K562 (cell line): ENCODE results near the gene TAF12. TPM values are rescaled to one million over a fixed set of nuclear protein-coding genes. Genes with fewer than 3 reads are reported as not detected.

Experiments
- CSDE1 ChIP-seq, 2 experiments: fragments of 450-650 bp; IDR thresholded peaks; 2 replicates each; pipeline ENCODE4 v1.6.1; 2016; ENCODE audit warnings: mild to moderate bottlenecking in 1 of 2
- ETS2 ChIP-seq: IDR thresholded peaks from 2 replicates; pipeline ENCODE4 v1.6.1; 2016; ENCODE audit warnings: borderline replicate concordance, missing genetic modification characterization, mild to moderate bottlenecking, moderate library complexity, missing compliant biosample characterization; ENCODE audit not compliant: poor library complexity, severe bottlenecking
- NR2C2 ChIP-seq, 2 experiments: fragments of 200-800 bp in 1 of 2; sonication (Bioruptor generic) in 1 of 2; sonication (generic) in 1 of 2; formaldehyde crosslinking in 1 of 2; IDR thresholded peaks; 2 replicates each; pipeline versions ENCODE4 v1.6.1 to v1.8.0; 2016 to 2022; ENCODE audit warnings: mild to moderate bottlenecking in 1 of 2, missing compliant biosample characterization in 1 of 2, missing genetic modification characterization in 1 of 2, missing genetic modification reagents in 1 of 2
- SIRT6 ChIP-seq: IDR thresholded peaks from one replicate; pipeline ENCODE4 v1.6.1; 2012; ENCODE audit warnings: low read depth, mild to moderate bottlenecking, control low read depth, inconsistent platforms, low read length, moderate library complexity
- SLC30A9 ChIP-seq: fragments of 250-450 bp; sonication (Bioruptor Pico); IDR thresholded peaks from 2 replicates; pipeline ENCODE4 v1.8.0; 2022; ENCODE audit warnings: mild to moderate bottlenecking, moderate library complexity
- TAL1 ChIP-seq: fragments of 450-650 bp; IDR thresholded peaks from 2 replicates; pipeline ENCODE4 v1.6.1; 2016; ENCODE audit warnings: mild to moderate bottlenecking
- TOE1 ChIP-seq, 2 experiments: fragments of 450-650 bp in 1 of 2; sonication (generic) in 1 of 2; formaldehyde crosslinking in 1 of 2; IDR thresholded peaks; 2 replicates each; pipeline versions ENCODE4 v1.7.1 to v1.8.0; 2016 to 2022; ENCODE audit warnings: borderline replicate concordance in 2 of 2, mild to moderate bottlenecking in 2 of 2, antibody characterized with exemption in 1 of 2, inconsistent platforms in 1 of 2, low read depth in 1 of 2, missing genetic modification reagents in 1 of 2, moderate library complexity in 1 of 2
- ZNF444 ChIP-seq: fragments of 250-450 bp; sonication (Bioruptor Pico); IDR thresholded peaks from 2 replicates; pipeline ENCODE4 v1.4.0; 2020; ENCODE audit warnings: mild to moderate bottlenecking, moderate library complexity
- polyA plus RNA-seq, 8 experiments: library from polyadenylated mRNA; depleted of rRNA in 4 of 8; stranded (reverse) in 5 of 8; unstranded in 3 of 8; fragments of >200 nt; fragmentation: Nextera tagmentation in 2 of 8; fragmentation: Illumina TruSeq in 1 of 8; extraction: Ambion mirVana in 2 of 8; extraction: Trizol in 1 of 8; gene quantifications; 2 replicates each; pipeline versions ENCODE4 v1.2.1 to v1.2.3, GENCODE V29; 2011 to 2014; ENCODE audit warnings: inconsistent platforms in 1 of 8, missing spikeins in 1 of 8
- total RNA-seq, 7 experiments: library from RNA; depleted of rRNA in 6 of 7; stranded (reverse); fragments of >200 nt in 6 of 7; fragmentation: Illumina TruSeq in 2 of 7; extraction: Trizol in 2 of 7; gene quantifications; 2 replicates each; pipeline versions ENCODE4 v1.2.1 to v1.2.3, GENCODE V29; 2011 to 2021; ENCODE audit warnings: low replicate concordance in 1 of 7
- TF ChIP-seq, protein P1 (sequence below): sonication (generic); formaldehyde crosslinking; IDR thresholded peaks from 2 replicates; pipeline ENCODE4 v1.8.1; 2023; ENCODE audit warnings: mild to moderate bottlenecking, missing genetic modification reagents
- TF ChIP-seq, protein P2 (sequence below): fragments of 250-450 bp; sonication (Bioruptor Pico); IDR thresholded peaks from 2 replicates; pipeline ENCODE4 v1.5.1; 2021; ENCODE audit warnings: mild to moderate bottlenecking
- TF ChIP-seq, protein P3 (sequence below): fragments of 450-650 bp; formaldehyde crosslinking; IDR thresholded peaks from 2 replicates; pipeline ENCODE4 v1.4.0; 2022; ENCODE audit warnings: missing genetic modification characterization
- TF ChIP-seq, protein P4 (sequence below): sonication (generic); formaldehyde crosslinking; IDR thresholded peaks from 2 replicates; pipeline ENCODE4 v1.8.1; 2023; ENCODE audit warnings: mild to moderate bottlenecking, missing genetic modification reagents, moderate library complexity
- TF ChIP-seq, protein P5 (sequence below): fragments of 250-450 bp; sonication (Bioruptor Pico); IDR thresholded peaks from 2 replicates; pipeline ENCODE4 v1.9.0; 2021; ENCODE audit warnings: mild to moderate bottlenecking, inconsistent platforms
- TF ChIP-seq, protein P6 (sequence below): sonication (generic); formaldehyde crosslinking; IDR thresholded peaks from 2 replicates; pipeline ENCODE4 v1.8.0; 2022; ENCODE audit warnings: mild to moderate bottlenecking, low read depth, missing genetic modification reagents

The TAF12 gene
- total and polyA plus RNA-seq, 9 of the 15 experiments (the other 6 are each of a cell fraction or from before 2014, with no cell fraction given): 31.6 to 89.0 (median 50.5) TPM

DNA sequence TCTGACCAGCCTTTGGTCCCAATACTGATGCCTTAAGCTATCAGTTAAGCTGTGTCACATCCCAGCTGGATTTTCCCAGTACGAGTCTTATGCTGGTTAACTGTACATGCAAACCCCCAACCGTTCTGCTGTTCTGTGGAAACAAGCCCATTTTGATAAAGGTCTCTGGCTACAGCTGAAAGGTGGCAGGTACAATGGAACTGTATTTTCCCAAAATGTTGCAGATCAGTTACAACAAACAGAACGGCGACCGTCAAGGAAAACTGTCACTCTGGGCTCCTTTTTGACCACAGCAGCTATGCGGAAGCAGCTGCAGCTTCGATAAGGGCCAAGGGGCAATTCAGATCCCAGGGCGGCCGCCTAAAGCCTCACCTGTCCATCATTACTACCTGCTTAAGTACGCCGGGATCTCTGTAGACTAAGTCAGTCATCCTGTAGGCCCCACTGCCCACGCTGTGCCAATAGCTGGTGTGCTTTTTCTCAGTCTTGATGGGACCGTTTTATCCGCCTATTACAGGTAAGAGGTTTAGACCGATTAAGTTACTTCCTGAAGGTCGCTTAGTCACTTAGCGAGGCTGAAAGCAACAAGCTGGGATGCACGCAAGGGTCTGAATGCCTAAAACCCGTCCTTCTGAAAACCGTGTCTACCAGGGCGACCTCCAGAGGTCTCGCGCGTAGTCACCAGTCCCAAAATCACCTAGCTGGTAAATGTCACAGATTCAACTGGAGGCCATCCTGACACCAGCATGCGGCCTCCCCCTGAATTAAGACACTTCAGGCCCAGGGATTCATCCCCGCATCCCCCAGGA, 61.9 kb downstream of the TAF12 start (continued):
- TF ChIP-seq SLC30A9 (CRISPR knock-in tag) (no peak), ETS2 (tag) (no peak), SIRT6 (no peak), TOE1 (IDR thresholded peaks at IDR 0.05; ENCODE audit: borderline replicate concordance) (no peak), TOE1 (CRISPR knock-in tag; IDR thresholded peaks at IDR 0.05; ENCODE audit: borderline replicate concordance, low read depth) (peak; percentile 49; the same call in 1 of the 2 replicates), CSDE1 (IDR thresholded peaks at IDR 0.05) (no peak), ZNF444 (CRISPR knock-in tag) (no peak), NR2C2 (CRISPR knock-in tag; IDR thresholded peaks at IDR 0.05) (peak; percentile 21; the same call in 1 of the 2 replicates), NR2C2 (tag; IDR thresholded peaks at IDR 0.05) (no peak), TAL1 (0 out of 2 replicates have a peak, but pooled peaks have one; percentile 14)
- TF ChIP-seq, protein P1, sequence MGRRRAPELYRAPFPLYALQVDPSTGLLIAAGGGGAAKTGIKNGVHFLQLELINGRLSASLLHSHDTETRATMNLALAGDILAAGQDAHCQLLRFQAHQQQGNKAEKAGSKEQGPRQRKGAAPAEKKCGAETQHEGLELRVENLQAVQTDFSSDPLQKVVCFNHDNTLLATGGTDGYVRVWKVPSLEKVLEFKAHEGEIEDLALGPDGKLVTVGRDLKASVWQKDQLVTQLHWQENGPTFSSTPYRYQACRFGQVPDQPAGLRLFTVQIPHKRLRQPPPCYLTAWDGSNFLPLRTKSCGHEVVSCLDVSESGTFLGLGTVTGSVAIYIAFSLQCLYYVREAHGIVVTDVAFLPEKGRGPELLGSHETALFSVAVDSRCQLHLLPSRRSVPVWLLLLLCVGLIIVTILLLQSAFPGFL (CRISPR knock-in tag): no peak; the same call in 1 of the 2 replicates
- TF ChIP-seq, protein P2, sequence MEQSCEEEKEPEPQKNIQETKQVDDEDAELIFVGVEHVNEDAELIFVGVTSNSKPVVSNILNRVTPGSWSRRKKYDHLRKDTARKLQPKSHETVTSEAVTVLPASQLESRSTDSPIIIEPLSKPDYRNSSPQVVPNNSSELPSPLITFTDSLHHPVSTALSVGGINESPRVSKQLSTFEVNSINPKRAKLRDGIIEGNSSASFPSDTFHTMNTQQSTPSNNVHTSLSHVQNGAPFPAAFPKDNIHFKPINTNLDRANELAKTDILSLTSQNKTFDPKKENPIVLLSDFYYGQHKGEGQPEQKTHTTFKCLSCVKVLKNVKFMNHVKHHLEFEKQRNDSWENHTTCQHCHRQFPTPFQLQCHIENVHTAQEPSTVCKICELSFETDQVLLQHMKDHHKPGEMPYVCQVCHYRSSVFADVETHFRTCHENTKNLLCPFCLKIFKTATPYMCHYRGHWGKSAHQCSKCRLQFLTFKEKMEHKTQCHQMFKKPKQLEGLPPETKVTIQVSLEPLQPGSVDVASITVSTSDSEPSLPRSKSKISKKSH: no peak
- TF ChIP-seq, protein P3, sequence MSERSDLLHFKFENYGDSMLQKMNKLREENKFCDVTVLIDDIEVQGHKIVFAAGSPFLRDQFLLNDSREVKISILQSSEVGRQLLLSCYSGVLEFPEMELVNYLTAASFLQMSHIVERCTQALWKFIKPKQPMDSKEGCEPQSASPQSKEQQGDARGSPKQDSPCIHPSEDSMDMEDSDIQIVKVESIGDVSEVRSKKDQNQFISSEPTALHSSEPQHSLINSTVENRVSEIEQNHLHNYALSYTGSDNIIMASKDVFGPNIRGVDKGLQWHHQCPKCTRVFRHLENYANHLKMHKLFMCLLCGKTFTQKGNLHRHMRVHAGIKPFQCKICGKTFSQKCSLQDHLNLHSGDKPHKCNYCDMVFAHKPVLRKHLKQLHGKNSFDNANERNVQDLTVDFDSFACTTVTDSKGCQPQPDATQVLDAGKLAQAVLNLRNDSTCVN (CRISPR knock-in tag): no peak
- TF ChIP-seq, protein P4, sequence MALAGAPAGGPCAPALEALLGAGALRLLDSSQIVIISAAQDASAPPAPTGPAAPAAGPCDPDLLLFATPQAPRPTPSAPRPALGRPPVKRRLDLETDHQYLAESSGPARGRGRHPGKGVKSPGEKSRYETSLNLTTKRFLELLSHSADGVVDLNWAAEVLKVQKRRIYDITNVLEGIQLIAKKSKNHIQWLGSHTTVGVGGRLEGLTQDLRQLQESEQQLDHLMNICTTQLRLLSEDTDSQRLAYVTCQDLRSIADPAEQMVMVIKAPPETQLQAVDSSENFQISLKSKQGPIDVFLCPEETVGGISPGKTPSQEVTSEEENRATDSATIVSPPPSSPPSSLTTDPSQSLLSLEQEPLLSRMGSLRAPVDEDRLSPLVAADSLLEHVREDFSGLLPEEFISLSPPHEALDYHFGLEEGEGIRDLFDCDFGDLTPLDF (CRISPR knock-in tag): no peak
- TF ChIP-seq, protein P5, sequence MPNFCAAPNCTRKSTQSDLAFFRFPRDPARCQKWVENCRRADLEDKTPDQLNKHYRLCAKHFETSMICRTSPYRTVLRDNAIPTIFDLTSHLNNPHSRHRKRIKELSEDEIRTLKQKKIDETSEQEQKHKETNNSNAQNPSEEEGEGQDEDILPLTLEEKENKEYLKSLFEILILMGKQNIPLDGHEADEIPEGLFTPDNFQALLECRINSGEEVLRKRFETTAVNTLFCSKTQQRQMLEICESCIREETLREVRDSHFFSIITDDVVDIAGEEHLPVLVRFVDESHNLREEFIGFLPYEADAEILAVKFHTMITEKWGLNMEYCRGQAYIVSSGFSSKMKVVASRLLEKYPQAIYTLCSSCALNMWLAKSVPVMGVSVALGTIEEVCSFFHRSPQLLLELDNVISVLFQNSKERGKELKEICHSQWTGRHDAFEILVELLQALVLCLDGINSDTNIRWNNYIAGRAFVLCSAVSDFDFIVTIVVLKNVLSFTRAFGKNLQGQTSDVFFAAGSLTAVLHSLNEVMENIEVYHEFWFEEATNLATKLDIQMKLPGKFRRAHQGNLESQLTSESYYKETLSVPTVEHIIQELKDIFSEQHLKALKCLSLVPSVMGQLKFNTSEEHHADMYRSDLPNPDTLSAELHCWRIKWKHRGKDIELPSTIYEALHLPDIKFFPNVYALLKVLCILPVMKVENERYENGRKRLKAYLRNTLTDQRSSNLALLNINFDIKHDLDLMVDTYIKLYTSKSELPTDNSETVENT (CRISPR knock-in tag): no peak
- TF ChIP-seq, protein P6, sequence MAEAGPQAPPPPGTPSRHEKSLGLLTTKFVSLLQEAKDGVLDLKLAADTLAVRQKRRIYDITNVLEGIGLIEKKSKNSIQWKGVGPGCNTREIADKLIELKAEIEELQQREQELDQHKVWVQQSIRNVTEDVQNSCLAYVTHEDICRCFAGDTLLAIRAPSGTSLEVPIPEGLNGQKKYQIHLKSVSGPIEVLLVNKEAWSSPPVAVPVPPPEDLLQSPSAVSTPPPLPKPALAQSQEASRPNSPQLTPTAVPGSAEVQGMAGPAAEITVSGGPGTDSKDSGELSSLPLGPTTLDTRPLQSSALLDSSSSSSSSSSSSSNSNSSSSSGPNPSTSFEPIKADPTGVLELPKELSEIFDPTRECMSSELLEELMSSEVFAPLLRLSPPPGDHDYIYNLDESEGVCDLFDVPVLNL: 0 out of 2 replicates have a peak, but pooled peaks have one; percentile 11
